ENCODE results near the gene ATPAF1.

ATPAF1 gene

DNA sequence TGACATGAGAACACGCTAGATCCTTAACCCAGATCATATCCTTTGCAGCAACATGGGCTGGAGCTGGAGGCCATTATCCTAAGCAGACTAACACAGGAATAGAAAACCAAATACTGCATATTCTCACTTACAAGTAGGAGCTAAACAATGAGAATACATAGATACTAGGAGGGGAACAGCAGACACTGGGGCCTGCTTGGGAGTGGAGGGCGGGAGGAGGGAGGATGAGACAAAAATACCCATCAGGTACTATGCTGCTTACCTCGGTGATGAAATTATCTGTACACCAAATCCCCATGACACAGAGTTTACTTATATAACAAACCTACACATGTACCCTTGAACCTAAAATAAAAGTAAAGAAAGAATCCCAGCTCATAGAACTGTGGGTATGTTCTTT lies 50.3 kb downstream of the ATPAF1 start:
- TF ChIP-seq, protein P1, sequence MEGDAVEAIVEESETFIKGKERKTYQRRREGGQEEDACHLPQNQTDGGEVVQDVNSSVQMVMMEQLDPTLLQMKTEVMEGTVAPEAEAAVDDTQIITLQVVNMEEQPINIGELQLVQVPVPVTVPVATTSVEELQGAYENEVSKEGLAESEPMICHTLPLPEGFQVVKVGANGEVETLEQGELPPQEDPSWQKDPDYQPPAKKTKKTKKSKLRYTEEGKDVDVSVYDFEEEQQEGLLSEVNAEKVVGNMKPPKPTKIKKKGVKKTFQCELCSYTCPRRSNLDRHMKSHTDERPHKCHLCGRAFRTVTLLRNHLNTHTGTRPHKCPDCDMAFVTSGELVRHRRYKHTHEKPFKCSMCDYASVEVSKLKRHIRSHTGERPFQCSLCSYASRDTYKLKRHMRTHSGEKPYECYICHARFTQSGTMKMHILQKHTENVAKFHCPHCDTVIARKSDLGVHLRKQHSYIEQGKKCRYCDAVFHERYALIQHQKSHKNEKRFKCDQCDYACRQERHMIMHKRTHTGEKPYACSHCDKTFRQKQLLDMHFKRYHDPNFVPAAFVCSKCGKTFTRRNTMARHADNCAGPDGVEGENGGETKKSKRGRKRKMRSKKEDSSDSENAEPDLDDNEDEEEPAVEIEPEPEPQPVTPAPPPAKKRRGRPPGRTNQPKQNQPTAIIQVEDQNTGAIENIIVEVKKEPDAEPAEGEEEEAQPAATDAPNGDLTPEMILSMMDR (IDR thresholded peaks at IDR 0.05; ENCODE audit: low read depth, low read length, poor library complexity, severe bottlenecking), result no peak
- no peak for TF ChIP-seq EZH2phosphoT487 (IDR thresholded peaks at IDR 0.05; ENCODE audit: borderline replicate concordance, low read length)
- Histone ChIP-seq H3K79me2 (ENCODE audit: control insufficient read depth, low read length) (no peaks in the 10 kb centered on the region), H3K9me2 (replicated peaks; ENCODE audit: control insufficient read depth, low read length) (no peaks in the 10 kb centered on the region), H3K4me2 (ENCODE audit: low read length) (0 out of 2 replicates have a peak overlapping the region, but pooled peaks have one; percentile 93), H3K4me1 (ENCODE audit: control insufficient read depth, low read length) (peaks cover 50% of the 10 kb centered on the region), H3K9me3 (ENCODE audit: control insufficient read depth, insufficient read depth, low read length) (no peaks in the 10 kb centered on the region), H3K27ac (ENCODE audit: low read depth, low read length) (no peak overlapping the region), H3F3A (ENCODE audit: control insufficient read depth, insufficient read depth) (peaks cover 8% of the 10 kb centered on the region), H3K4me3 (ENCODE audit: low read length) (no peak overlapping the region), H4K20me1 (ENCODE audit: control insufficient read depth, insufficient read depth, low read depth, low read length) (no peaks in the 10 kb centered on the region), H3K27me3 (ENCODE audit: control insufficient read depth, low read length) (peaks cover 21% of the 10 kb centered on the region), H3K36me3 (ENCODE audit: control insufficient read depth, low read length) (no peaks in the 10 kb centered on the region)

- peak overlapping the region; percentile 93 for H3K4me2 ChIP-seq (ENCODE audit: low read length)
- no peaks in the 10 kb centered on the region for H3K9me2 ChIP-seq (replicated peaks; ENCODE audit: control insufficient read depth, low read length)
- H4K20me1 ChIP-seq (ENCODE audit: control insufficient read depth, insufficient read depth, low read depth, low read length), result no peaks in the 10 kb centered on the region
- H3K79me2 ChIP-seq (ENCODE audit: control insufficient read depth, low read length), result no peaks in the 10 kb centered on the region
- no peak overlapping the region for H3K27ac ChIP-seq (ENCODE audit: low read depth, low read length)
- H3K27me3 ChIP-seq (ENCODE audit: control insufficient read depth, low read length), result peaks cover 19% of the 10 kb centered on the region
- H3K9me3 ChIP-seq (ENCODE audit: control insufficient read depth, insufficient read depth, low read length), result no peaks in the 10 kb centered on the region
- peaks cover 50% of the 10 kb centered on the region for H3K4me1 ChIP-seq (ENCODE audit: control insufficient read depth, low read length)
- peak overlapping the region; percentile 78 for H3K4me3 ChIP-seq (ENCODE audit: low read length)
- peaks cover 8% of the 10 kb centered on the region for H3F3A ChIP-seq (ENCODE audit: control insufficient read depth, insufficient read depth)
- H3K36me3 ChIP-seq (ENCODE audit: control insufficient read depth, low read length), result no peaks in the 10 kb centered on the region
- TF ChIP-seq EZH2phosphoT487 (IDR thresholded peaks at IDR 0.05; ENCODE audit: borderline replicate concordance, low read length), result no peak
- TF ChIP-seq, protein P1 (IDR thresholded peaks at IDR 0.05; ENCODE audit: low read depth, low read length, poor library complexity, severe bottlenecking), result no peak
Measured at GRCh38 chr1:46617108-46617800, 50.9 kb downstream of the ATPAF1 start.

- TF ChIP-seq, protein P1 (IDR thresholded peaks at IDR 0.05; ENCODE audit: low read depth, low read length, poor library complexity, severe bottlenecking), result no peak
- no peak for TF ChIP-seq EZH2phosphoT487 (IDR thresholded peaks at IDR 0.05; ENCODE audit: borderline replicate concordance, low read length)
- no peaks in the 10 kb centered on the region for H3K36me3 ChIP-seq (ENCODE audit: control insufficient read depth, low read length)
- no peaks in the 10 kb centered on the region for H3K79me2 ChIP-seq (ENCODE audit: control insufficient read depth, low read length)
- H3K4me1 ChIP-seq (ENCODE audit: control insufficient read depth, low read length), result peaks cover 50% of the 10 kb centered on the region
- H3K27ac ChIP-seq (ENCODE audit: low read depth, low read length), result no peak within 1 kb of the TSS
- H3K27me3 ChIP-seq (ENCODE audit: control insufficient read depth, low read length), result peaks cover 18% of the 10 kb centered on the region
- no peaks in the 10 kb centered on the region for H3K9me2 ChIP-seq (replicated peaks; ENCODE audit: control insufficient read depth, low read length)
- no peaks in the 10 kb centered on the region for H4K20me1 ChIP-seq (ENCODE audit: control insufficient read depth, insufficient read depth, low read depth, low read length)
- peaks cover 8% of the 10 kb centered on the region for H3F3A ChIP-seq (ENCODE audit: control insufficient read depth, insufficient read depth)
- H3K4me3 ChIP-seq (ENCODE audit: low read length), result peak within 1 kb of the TSS; percentile 78
- H3K9me3 ChIP-seq (ENCODE audit: control insufficient read depth, insufficient read depth, low read length), result no peaks in the 10 kb centered on the region
- peak within 1 kb of the TSS; percentile 93 for H3K4me2 ChIP-seq (ENCODE audit: low read length)
Measured at GRCh38 chr1:46616277-46617107, 51.7 kb downstream of the ATPAF1 start, which contains the start of gene MOB3C. TSS of gene MOB3C (minus strand) at chr1:46616811. CDS start at chr1:46613321, 3,490 bp downstream.
